CD4-positive, alpha-beta T cell (primary cell): ENCODE results near the gene STARD3. TPM values are rescaled to one million over a fixed set of nuclear protein-coding genes. Genes with fewer than 3 reads are reported as not detected.
A peak's percentile ranks its signal among the peaks of the same experiment; 100 is the strongest.

Experiments
- ATAC-seq: fragments of 200-7000 bp; cut with Tn5 transposase; one replicate; pipeline ENCODE4 v1.10.0; 2022; ENCODE audit warnings: mild to moderate bottlenecking; ENCODE audit not compliant: poor library complexity
- CTCF ChIA-PET: fragments of 350-600 bp; sonication (Branson Sonifier 250); formaldehyde crosslinking; loops from one replicate; lab custom pipeline; 2021; ENCODE audit warnings: antibody characterized with exemption, inconsistent platforms; lab: Charles Lee
- POLR2A ChIA-PET: fragments of 350-600 bp; sonication (Branson Sonifier 250); formaldehyde crosslinking; loops from one replicate; lab custom pipeline; 2021; ENCODE audit warnings: antibody characterized with exemption, inconsistent platforms; lab: Charles Lee
- DNase-seq, 14 experiments: peaks; one replicate each; pipeline ENCODE4 v3.0.0-alpha.2; 2013 to 2020; ENCODE audit warnings: mixed read lengths in 2 of 14
- H3K27ac ChIP-seq, 2 donors: one replicate each; pipeline versions ENCODE4 v1.5.1 to v1.7.0; 2013; ENCODE audit warnings: low read length in 2 of 2, low read depth in 1 of 2, mild to moderate bottlenecking in 1 of 2
- H3K27me3 ChIP-seq, 2 experiments: 1 replicate in 1 of 2; 2 replicates in 1 of 2; pipeline versions ENCODE4 v1.6.1 to v1.7.0; 2013; ENCODE audit warnings: low read length in 2 of 2, control low read depth in 1 of 2, mild to moderate bottlenecking in 1 of 2, moderate library complexity in 1 of 2; ENCODE audit not compliant: insufficient read depth in 2 of 2, control insufficient read depth in 1 of 2
- H3K36me3 ChIP-seq: one replicate; pipeline ENCODE4 v1.6.1; 2013; ENCODE audit warnings: low read length, control low read depth; ENCODE audit not compliant: insufficient read depth
- H3K4me1 ChIP-seq: one replicate; pipeline ENCODE4 v1.6.1; 2013; ENCODE audit warnings: low read length, control low read depth; ENCODE audit not compliant: insufficient read depth
- H3K4me3 ChIP-seq: one replicate; pipeline ENCODE4 v1.5.1; 2013; ENCODE audit warnings: mild to moderate bottlenecking, low read length, moderate library complexity
- H3K9me3 ChIP-seq, 2 experiments: 1 replicate in 1 of 2; 2 replicates in 1 of 2; pipeline versions ENCODE4 v1.6.1 to v1.7.0; 2013; ENCODE audit warnings: low read length in 2 of 2, mild to moderate bottlenecking in 2 of 2, control low read depth in 1 of 2, moderate library complexity in 1 of 2; ENCODE audit not compliant: control insufficient read depth in 1 of 2, insufficient read depth in 1 of 2
- H3K27ac Mint-ChIP-seq: one replicate; pipeline ENCODE4 v1.8.0; 2020; ENCODE audit warnings: mixed read lengths
- H3K27me3 Mint-ChIP-seq: one replicate; pipeline ENCODE4 v1.8.0; 2021; ENCODE audit warnings: mixed read lengths
- H3K36me3 Mint-ChIP-seq: one replicate; pipeline ENCODE4 v1.8.0; 2021; ENCODE audit warnings: low read depth, mixed read lengths
- H3K4me1 Mint-ChIP-seq: one replicate; pipeline ENCODE4 v1.8.0; 2021; ENCODE audit warnings: low read depth, mixed read lengths
- H3K4me3 Mint-ChIP-seq: one replicate; pipeline ENCODE4 v1.8.0; 2020; ENCODE audit warnings: mild to moderate bottlenecking, mixed read lengths
- H3K9me3 Mint-ChIP-seq: one replicate; pipeline ENCODE4 v1.8.0; 2020; ENCODE audit warnings: mixed read lengths
- intact Hi-C, 2 experiments: fragments of 100-400 bp; cut with DNase I in 1 of 2; cut with micrococcal nuclease in 1 of 2; formaldehyde crosslinking; loops; one replicate each; pipeline versions ENCODE4 v1.15.1 to v1.9.0; 2023 to 2025; cut with DNase I, micrococcal nuclease
- total RNA-seq, 174 experiments: library from RNA in 2 of 174; stranded (reverse) in 2 of 174; gene quantifications; one replicate each; pipeline ENCODE4 v1.2.3 and lab custom pipeline; 2021 to 2026
- TF ChIP-seq, protein P1 (sequence below): fragments of 200-600 bp; IDR thresholded peaks from one replicate; pipeline ENCODE4 v1.8.0; 2022; ENCODE audit warnings: antibody characterized with exemption, mild to moderate bottlenecking

Gene STARD3
- total RNA-seq, 2 experiments from 2014 or later, result 96.5 to 99.9 TPM

DNA sequence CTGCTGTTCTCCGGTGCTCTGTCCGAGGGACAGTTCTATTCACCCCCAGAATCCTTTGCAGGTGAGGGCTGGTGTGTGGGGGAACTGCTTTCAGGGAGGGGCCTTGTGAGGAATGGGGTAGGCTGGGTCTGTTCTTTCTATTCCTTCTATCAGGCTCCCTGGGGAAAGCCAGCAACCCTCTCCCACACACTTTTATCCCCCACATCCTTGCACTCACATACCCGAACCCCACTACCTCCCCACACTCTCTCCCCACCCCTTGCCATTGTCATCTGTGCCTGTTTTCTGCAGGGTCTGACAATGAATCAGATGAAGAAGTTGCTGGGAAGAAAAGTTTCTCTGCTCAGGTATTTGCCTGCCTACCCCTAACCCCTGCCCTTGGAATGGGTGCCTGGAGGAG lies 21.8 kb downstream of the STARD3 start:
- Mint-ChIP-seq H3K27me3 (no peaks in the 10 kb centered on the region), H3K9me3 (no peaks in the 10 kb centered on the region), H3K27ac (peak overlapping the region; percentile 66), H3K36me3 (peaks cover 66% of the 10 kb centered on the region), H3K4me3 (no peak overlapping the region), H3K4me1 (peaks cover 45% of the 10 kb centered on the region)
- no peak for DNase-seq
- intact Hi-C loops, result no loop called here
- Histone ChIP-seq H3K4me1 (peaks cover 36% of the 10 kb centered on the region), H3K27me3 (no peaks in the 10 kb centered on the region), H3K36me3 (peaks cover 70% of the 10 kb centered on the region), H3K4me3 (no peak overlapping the region), H3K27ac (no peak overlapping the region), H3K9me3 (no peaks in the 10 kb centered on the region)
- TF ChIP-seq, protein P1, sequence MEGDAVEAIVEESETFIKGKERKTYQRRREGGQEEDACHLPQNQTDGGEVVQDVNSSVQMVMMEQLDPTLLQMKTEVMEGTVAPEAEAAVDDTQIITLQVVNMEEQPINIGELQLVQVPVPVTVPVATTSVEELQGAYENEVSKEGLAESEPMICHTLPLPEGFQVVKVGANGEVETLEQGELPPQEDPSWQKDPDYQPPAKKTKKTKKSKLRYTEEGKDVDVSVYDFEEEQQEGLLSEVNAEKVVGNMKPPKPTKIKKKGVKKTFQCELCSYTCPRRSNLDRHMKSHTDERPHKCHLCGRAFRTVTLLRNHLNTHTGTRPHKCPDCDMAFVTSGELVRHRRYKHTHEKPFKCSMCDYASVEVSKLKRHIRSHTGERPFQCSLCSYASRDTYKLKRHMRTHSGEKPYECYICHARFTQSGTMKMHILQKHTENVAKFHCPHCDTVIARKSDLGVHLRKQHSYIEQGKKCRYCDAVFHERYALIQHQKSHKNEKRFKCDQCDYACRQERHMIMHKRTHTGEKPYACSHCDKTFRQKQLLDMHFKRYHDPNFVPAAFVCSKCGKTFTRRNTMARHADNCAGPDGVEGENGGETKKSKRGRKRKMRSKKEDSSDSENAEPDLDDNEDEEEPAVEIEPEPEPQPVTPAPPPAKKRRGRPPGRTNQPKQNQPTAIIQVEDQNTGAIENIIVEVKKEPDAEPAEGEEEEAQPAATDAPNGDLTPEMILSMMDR, result no peak
- ChIA-PET CTCF (no interaction called here), POLR2A (interaction anchor here (1.1 kb wide), 1 partner anchor 10 kb away, joined by 5 read pairs; the partner anchor contains the start of gene PNMT)
- ATAC-seq, result no peak

GRCh38 chr17:39659279-39660010 lies 22.5 kb downstream of the STARD3 start:
- Mint-ChIP-seq H3K9me3 (no peaks in the 10 kb centered on the region), H3K36me3 (peaks cover 70% of the 10 kb centered on the region), H3K27me3 (no peaks in the 10 kb centered on the region), H3K4me3 (peak overlapping the region; percentile 55), H3K4me1 (peaks cover 41% of the 10 kb centered on the region), H3K27ac (peak overlapping the region; percentile 88)
- H3K4me1 ChIP-seq, result peaks cover 31% of the 10 kb centered on the region
- intact Hi-C loops, result no loop called here
- peak overlapping the region in 1 of 2 donors; percentile 7 for H3K27ac ChIP-seq
- ATAC-seq (peak; percentile 53), DNase-seq (peak in 1 of 14 experiments; percentile 30)
- TF ChIP-seq, protein P1, result no peak
- POLR2A ChIA-PET, result interaction anchor here (1.0 to 1.4 kb wide), 4 partner anchors 9 to 267 kb away, joined by 3 to 9 read pairs (median 4); partner anchors contain the start of genes LRRC3C, ORMDL3, PNMT and STARD3
- H3K27me3 ChIP-seq, result no peaks in the 10 kb centered on the region
- no peaks in the 10 kb centered on the region for H3K9me3 ChIP-seq
- H3K4me3 ChIP-seq, result no peak overlapping the region
- H3K36me3 ChIP-seq, result peaks cover 67% of the 10 kb centered on the region
- CTCF ChIA-PET, result no interaction called here

DNA sequence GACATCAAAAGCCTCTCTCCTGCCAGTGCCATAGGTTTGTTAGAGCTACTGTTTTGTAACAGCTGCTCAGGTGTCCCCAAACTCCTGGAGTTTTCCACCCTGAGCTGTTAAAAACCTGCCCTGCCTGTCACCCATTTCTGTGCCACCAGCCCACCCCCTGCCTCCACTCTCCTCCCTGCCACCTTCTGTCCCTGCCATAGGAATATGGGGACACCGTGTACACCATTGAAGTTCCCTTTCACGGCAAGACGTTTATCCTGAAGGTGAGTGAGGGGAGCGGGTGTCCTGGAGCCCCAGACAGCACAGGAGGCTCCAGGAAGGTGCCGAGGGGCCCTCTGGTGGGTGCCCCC lies 23.0 kb downstream of the STARD3 start:
- peaks cover 36% of the 10 kb centered on the region for H3K4me1 Mint-ChIP-seq
- Histone ChIP-seq H3K4me3 (no peak overlapping the region), H3K36me3 (peaks cover 61% of the 10 kb centered on the region), H3K9me3 (no peaks in the 10 kb centered on the region), H3K4me1 (peaks cover 27% of the 10 kb centered on the region), H3K27me3 (no peaks in the 10 kb centered on the region), H3K27ac (peak overlapping the region in 1 of 2 donors; percentile 7)
- ChIA-PET POLR2A (interaction anchor here (1.0 to 1.4 kb wide), 4 partner anchors 9 to 267 kb away, joined by 3 to 9 read pairs (median 4); partner anchors contain the start of genes LRRC3C, ORMDL3, PNMT and STARD3), CTCF (no interaction called here)
- no peak for DNase-seq
- peaks cover 68% of the 10 kb centered on the region for H3K36me3 Mint-ChIP-seq
- peak overlapping the region; percentile 88 for H3K27ac Mint-ChIP-seq
- no peak for ATAC-seq
- H3K4me3 Mint-ChIP-seq, result peak overlapping the region; percentile 55
- H3K9me3 Mint-ChIP-seq, result no peaks in the 10 kb centered on the region
- intact Hi-C loops, result no loop called here
- H3K27me3 Mint-ChIP-seq, result peaks cover under 1% of the 10 kb centered on the region
- TF ChIP-seq, protein P1, result no peak
